Memory B cell (primary cell): ENCODE results near the gene KANTR.

ENCODE experiments used
- ATAC-seq: fragments of 150-1000 bp; cut with Tn5 transposase; 2 replicates; pipeline ENCODE4 v1.10.0; 2021; ENCODE audit warnings: low read depth, mild to moderate bottlenecking, moderate library complexity
- DNase-seq, 2 donors: peaks; one replicate each; pipeline ENCODE4 v3.0.0; 2022; ENCODE audit warnings: low spot score in 2 of 2
- H3K27ac Mint-ChIP-seq: one replicate; pipeline ENCODE4 v1.8.0; 2022; ENCODE audit warnings: mild to moderate bottlenecking, moderate library complexity, mixed read lengths
- H3K27me3 Mint-ChIP-seq: one replicate; pipeline ENCODE4 v1.8.0; 2022; ENCODE audit warnings: mixed read lengths
- H3K36me3 Mint-ChIP-seq: one replicate; pipeline ENCODE4 v1.8.0; 2022; ENCODE audit warnings: mild to moderate bottlenecking, mixed read lengths
- H3K4me1 Mint-ChIP-seq: one replicate; pipeline ENCODE4 v1.8.0; 2022; ENCODE audit warnings: mixed read lengths
- H3K4me3 Mint-ChIP-seq: one replicate; pipeline ENCODE4 v1.8.0; 2022; ENCODE audit warnings: mild to moderate bottlenecking, moderate library complexity, mixed read lengths
- H3K9me3 Mint-ChIP-seq: one replicate; pipeline ENCODE4 v1.8.0; 2022; ENCODE audit warnings: mixed read lengths

The KANTR gene

DNA sequence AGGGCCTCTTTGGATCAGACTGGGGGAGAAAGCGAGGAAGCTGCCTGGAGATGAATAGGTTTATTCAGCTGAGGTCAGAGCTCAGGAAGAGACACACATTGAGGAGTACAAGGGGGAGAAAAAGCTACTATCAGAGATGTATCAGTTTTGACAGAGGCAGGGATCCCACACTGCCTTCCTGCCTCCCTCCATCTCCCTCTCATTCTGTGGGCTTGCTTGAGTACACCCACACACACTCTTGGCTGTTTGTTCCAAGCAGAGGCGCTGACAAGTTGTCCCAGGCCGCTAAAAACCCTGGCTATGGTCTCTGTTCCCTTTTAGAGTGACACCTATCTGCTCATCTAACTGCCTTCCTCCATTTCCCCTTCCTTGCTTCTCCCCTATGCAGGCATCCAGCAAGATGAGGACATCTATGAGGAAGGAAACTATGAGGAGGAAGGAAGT, 6.5 kb upstream of the KANTR start:
- no peak for DNase-seq
- H3K27me3 Mint-ChIP-seq, result no peaks in the 10 kb centered on the region
- H3K27ac Mint-ChIP-seq, result peak overlapping the region; percentile 94
- ATAC-seq, result no peak
- no peaks in the 10 kb centered on the region for H3K9me3 Mint-ChIP-seq
- peaks cover 13% of the 10 kb centered on the region for H3K36me3 Mint-ChIP-seq
- H3K4me3 Mint-ChIP-seq, result no peak overlapping the region
- peaks cover 34% of the 10 kb centered on the region for H3K4me1 Mint-ChIP-seq

DNA sequence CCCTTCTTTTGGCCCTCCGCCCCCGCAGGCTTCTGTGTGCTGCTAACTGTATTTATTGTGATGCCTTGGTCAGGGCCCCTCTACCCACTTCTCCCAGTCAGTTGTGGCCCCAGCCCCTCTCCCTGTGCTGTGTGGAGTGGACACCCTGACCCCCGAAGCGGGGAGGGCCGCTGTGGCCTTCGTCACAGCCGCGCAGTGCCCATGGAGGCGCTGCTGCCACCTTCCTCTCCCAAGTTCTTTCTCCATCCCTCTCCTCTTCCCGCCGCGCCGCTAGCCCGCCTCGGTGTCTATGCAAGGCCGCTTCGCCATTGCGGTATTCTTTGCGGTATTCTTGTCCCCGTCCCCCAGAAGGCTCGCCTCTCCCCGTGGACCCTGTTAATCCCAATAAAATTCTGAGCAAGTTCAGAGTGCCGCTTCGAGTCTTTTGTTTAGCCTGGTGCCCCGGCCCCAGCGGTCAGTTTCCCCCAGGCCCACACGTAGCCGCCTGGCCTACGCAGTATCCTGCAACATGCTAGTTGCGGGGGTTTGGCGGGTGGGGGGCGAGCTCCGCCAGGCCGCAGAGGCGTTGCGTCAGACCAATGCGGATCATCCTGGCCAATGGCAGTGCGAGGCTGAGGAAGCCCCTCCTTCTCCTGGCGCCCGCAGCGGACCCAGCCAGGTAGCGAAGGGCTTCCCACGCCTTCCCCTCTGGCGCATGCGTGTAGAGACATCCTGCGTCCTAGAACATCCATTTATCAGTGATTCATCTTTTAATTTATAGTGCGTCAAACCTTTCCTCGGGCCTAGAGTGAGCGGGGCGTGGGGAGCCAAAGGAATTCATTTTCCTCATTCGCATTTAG, 5.6 kb upstream of the KANTR start:
- peaks cover 28% of the 10 kb centered on the region for H3K4me1 Mint-ChIP-seq
- H3K4me3 Mint-ChIP-seq, result peak overlapping the region; percentile 83
- peak overlapping the region; percentile 94 for H3K27ac Mint-ChIP-seq
- DNase-seq, result peak; percentile 38 to 50
- no peaks in the 10 kb centered on the region for H3K9me3 Mint-ChIP-seq
- H3K27me3 Mint-ChIP-seq, result no peaks in the 10 kb centered on the region
- H3K36me3 Mint-ChIP-seq, result peaks cover 13% of the 10 kb centered on the region
- ATAC-seq, result peak; percentile 78

DNA sequence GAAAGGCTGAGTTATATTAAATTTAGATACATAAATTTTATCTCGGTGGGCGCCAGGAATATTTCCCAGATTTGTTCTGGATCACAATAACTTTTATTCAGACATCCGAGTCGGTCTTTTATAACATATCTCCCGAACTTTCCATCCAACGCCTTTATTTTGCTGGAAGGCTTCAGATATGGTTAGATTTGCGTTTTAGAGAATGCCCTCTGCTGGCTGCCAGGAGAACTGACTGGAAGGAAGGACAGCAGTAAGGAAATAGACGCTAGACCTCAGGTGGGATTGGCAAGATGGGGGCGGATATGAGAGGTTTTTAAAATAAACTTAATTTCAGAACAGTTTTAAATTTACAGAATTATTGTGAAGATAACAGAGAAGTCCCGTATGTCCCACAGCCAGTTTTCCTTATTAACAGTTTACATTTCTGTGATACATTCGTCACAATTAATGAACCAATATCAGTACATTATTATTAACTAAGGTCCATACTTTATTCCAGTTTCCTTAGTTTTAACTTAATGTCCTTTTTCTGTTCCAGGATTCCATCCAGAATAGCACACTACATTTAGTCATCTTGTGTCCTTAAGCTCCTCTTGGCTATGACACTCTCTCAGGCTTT, 4.6 kb upstream of the KANTR start:
- no peak for ATAC-seq
- H3K4me3 Mint-ChIP-seq, result peak overlapping the region; percentile 83
- peaks cover 20% of the 10 kb centered on the region for H3K4me1 Mint-ChIP-seq
- H3K27ac Mint-ChIP-seq, result peak overlapping the region; percentile 94
- H3K27me3 Mint-ChIP-seq, result no peaks in the 10 kb centered on the region
- peak in 1 of 2 donors; percentile 31 for DNase-seq
- H3K9me3 Mint-ChIP-seq, result no peaks in the 10 kb centered on the region
- peaks cover 10% of the 10 kb centered on the region for H3K36me3 Mint-ChIP-seq

DNA sequence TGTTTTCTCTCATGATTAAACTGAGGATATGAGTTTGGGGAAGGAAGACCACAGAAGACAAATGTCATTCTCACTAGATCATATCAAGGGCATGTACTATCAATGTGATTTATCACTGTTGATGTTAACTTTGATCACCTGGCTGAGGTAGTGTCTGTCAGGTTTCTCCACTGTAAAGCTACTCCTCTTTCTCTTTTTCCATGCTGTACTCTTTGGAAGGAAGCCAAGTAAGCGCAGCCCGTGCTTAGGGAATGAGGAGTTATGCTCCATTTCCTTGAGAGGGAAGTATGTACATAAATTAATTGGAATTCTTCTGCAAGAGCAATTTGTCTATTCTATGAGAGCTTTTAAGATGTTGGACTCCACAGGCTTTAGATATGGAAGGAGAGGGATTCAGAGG, 4.0 kb upstream of the KANTR start:
- DNase-seq (no peak), ATAC-seq (no peak)
- no peaks in the 10 kb centered on the region for H3K9me3 Mint-ChIP-seq
- peaks cover 22% of the 10 kb centered on the region for H3K4me1 Mint-ChIP-seq
- no peaks in the 10 kb centered on the region for H3K27me3 Mint-ChIP-seq
- H3K36me3 Mint-ChIP-seq, result peaks cover 10% of the 10 kb centered on the region
- H3K27ac Mint-ChIP-seq, result no peak overlapping the region
- no peak overlapping the region for H3K4me3 Mint-ChIP-seq

DNA sequence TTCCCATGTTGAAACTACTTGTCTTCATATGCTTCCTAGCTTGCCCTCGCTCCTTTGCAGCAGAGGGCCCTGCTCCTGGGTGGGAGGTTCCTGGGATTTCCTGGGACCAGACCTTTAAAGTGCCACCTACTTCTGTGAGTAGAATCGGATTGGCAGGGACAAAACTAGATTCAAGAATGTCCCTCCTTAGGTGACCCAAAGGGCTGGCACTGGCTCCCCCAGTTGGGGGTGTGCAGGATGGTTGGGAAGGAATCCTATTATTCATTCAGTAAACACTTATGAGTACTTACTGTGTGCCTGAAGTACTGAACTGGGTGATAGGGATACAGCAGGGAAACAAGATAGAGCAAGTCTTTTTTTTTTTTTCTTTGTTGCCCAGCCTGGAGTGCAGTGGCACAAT, 2.6 kb upstream of the KANTR start:
- Mint-ChIP-seq H3K4me1 (peaks cover 22% of the 10 kb centered on the region), H3K27me3 (no peaks in the 10 kb centered on the region), H3K36me3 (no peaks in the 10 kb centered on the region), H3K9me3 (no peaks in the 10 kb centered on the region), H3K4me3 (no peak overlapping the region), H3K27ac (no peak overlapping the region)
- ATAC-seq (no peak), DNase-seq (no peak)

DNA sequence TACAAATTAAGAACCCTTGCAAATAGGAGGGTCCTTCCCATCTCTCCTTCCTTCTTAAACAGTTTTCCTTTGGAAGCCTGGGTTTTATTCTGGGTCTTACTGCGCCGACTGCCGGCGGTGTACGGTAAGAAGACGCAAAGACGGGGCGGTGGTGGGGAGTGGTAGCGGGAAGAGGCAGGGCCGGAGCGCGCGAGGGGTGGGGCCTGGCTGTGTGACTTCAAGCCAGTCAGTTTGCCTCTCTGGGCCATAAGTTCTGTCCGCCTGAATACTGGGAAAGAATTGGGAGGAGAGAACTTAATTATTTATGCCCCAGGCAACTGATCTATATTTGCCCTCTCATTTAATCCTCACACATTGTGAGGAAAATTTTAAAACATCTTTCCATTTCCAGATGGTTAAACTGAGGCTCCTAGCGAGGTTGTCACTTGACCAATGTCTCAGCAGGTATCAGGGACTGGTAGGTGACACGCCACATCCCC, 726 bp upstream of the KANTR start:
- peaks cover 18% of the 10 kb centered on the region for H3K4me1 Mint-ChIP-seq
- ATAC-seq (peak; percentile 55), DNase-seq (peak; percentile 34 to 59)
- H3K9me3 Mint-ChIP-seq, result no peaks in the 10 kb centered on the region
- H3K4me3 Mint-ChIP-seq, result peak overlapping the region; percentile 87
- H3K36me3 Mint-ChIP-seq, result no peaks in the 10 kb centered on the region
- H3K27me3 Mint-ChIP-seq, result no peaks in the 10 kb centered on the region
- H3K27ac Mint-ChIP-seq, result peak overlapping the region; percentile 65

DNA sequence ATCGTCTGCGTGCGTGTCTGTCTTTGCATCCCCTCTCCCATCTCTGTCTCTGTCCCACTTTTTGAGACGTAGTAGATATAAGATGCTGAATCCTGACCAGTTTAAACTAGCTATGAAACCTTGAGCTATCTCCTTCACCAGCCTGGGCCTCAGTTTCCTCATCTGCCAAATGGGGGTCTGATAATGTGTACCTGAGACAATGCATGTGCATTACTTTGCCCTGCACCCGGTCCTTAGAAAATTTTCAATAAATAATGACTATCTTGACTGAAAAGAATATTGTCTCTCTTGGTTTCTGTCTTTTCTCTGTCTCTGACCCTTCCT, 602 bp downstream of the KANTR start:
- Mint-ChIP-seq H3K36me3 (peaks cover 2% of the 10 kb centered on the region), H3K27ac (peak overlapping the region; percentile 60), H3K27me3 (no peaks in the 10 kb centered on the region), H3K4me1 (peaks cover 12% of the 10 kb centered on the region), H3K4me3 (peak overlapping the region; percentile 87), H3K9me3 (no peaks in the 10 kb centered on the region)
- no peak for ATAC-seq
- no peak for DNase-seq

DNA sequence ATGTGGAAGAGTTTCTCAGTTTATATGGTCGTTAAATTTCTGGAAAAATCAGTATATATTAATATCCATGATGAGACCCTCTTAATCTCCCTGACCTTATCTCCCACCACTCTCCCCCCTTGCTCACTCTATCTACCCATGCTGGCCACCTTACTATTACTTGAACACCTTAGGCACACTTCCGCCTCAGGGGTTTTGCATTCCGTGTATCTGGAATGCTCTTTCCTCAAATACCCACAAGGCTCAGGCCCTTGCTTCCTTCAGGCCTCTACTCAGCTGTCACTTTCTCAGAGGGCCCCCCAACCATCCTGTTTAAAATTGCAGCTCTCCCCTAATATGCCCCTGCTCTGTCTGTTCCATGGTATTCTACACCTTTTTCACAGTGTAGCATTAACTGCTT, 1.9 kb downstream of the KANTR start:
- H3K27me3 Mint-ChIP-seq, result no peaks in the 10 kb centered on the region
- ATAC-seq, result no peak
- no peak overlapping the region for H3K4me3 Mint-ChIP-seq
- peaks cover 2% of the 10 kb centered on the region for H3K36me3 Mint-ChIP-seq
- no peak overlapping the region for H3K27ac Mint-ChIP-seq
- DNase-seq, result no peak
- H3K9me3 Mint-ChIP-seq, result no peaks in the 10 kb centered on the region
- peaks cover 12% of the 10 kb centered on the region for H3K4me1 Mint-ChIP-seq

DNA sequence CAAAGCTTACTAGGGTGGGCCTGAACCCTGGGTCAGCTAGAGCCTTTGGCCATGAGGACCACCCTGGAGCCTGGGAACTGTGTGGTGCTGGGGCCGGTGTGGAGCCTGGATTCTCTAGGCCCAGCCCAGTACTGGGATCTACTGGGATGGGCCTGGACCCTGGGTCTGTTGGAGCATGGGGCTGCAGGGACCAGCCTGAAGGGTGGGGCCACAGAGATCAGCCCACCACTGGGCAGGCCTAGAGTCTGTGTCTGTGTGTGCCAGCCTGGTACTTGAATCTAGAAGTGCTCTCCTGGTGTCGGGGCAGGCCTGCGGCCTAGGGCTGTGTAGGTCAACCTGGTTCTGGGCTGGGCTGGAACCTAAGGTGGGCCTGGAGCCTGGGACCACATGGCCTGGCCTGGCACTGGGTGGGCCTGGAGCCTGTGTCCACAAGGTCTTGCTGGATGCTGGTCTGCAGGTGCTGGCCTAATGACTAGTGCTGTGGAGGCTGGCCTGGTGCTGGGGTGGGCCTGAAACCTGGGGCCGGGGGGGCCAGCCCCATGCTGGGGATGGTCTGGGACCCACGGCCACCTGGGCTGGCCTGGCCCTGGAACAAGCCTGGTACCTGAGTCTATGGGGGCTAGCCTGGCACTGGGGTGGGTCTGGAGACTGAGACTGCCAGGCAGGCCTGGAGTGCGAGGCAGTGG, 21.1 kb downstream of the KANTR start:
- Mint-ChIP-seq H3K9me3 (no peaks in the 10 kb centered on the region), H3K4me1 (peaks cover 5% of the 10 kb centered on the region), H3K27me3 (no peaks in the 10 kb centered on the region), H3K36me3 (peaks cover 11% of the 10 kb centered on the region), H3K4me3 (no peak overlapping the region), H3K27ac (no peak overlapping the region)
- DNase-seq, result no peak
- ATAC-seq, result no peak

DNA sequence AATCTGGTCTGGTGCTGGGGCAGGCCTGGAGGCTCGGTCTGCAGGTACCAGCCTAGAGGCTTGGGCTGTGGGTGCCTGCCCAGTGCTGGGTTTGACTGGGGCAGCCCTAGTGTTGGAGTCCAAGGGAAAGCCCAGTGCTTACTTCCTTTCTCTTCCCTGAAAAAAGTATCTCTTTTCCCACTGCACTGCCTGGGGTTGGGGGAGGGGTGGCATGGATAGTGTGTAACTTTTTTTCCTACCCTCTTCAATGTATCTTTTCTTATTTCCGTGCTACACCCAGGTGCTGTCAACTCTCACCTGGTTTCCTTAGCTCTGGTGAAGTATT, 21.6 kb downstream of the KANTR start:
- ATAC-seq, result no peak

DNA sequence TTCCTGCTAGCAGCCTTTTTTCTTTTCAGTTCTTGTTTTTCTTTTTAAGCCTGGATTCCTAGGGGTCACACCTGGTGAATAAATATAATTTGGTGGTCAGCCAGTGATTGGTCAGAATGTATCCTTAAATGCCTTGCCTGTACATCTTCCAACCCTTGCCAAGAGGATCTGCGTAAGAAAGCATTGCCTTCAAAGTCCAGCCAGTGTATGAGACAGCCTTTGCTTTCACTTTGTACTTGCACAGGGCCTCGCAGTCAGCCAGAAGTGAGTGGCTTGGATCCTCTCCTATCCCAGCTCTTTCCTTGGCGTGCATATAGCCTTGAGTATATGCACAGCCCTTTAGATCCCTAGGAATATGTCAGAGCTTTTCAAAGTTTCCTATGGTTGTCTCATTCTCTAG, 22.2 kb downstream of the KANTR start:
- Mint-ChIP-seq H3K4me3 (no peak overlapping the region), H3K9me3 (no peaks in the 10 kb centered on the region), H3K27ac (no peak overlapping the region), H3K36me3 (peaks cover 11% of the 10 kb centered on the region), H3K27me3 (no peaks in the 10 kb centered on the region), H3K4me1 (peaks cover 5% of the 10 kb centered on the region)
- DNase-seq (no peak), ATAC-seq (no peak)

More for the DNA sequence above, 21.6 kb downstream of the KANTR start:
- H3K27me3 Mint-ChIP-seq, result no peaks in the 10 kb centered on the region
- no peak overlapping the region for H3K4me3 Mint-ChIP-seq
- DNase-seq, result no peak
- H3K27ac Mint-ChIP-seq, result no peak overlapping the region
- H3K4me1 Mint-ChIP-seq, result peaks cover 5% of the 10 kb centered on the region
- H3K36me3 Mint-ChIP-seq, result peaks cover 11% of the 10 kb centered on the region
- no peaks in the 10 kb centered on the region for H3K9me3 Mint-ChIP-seq

DNA sequence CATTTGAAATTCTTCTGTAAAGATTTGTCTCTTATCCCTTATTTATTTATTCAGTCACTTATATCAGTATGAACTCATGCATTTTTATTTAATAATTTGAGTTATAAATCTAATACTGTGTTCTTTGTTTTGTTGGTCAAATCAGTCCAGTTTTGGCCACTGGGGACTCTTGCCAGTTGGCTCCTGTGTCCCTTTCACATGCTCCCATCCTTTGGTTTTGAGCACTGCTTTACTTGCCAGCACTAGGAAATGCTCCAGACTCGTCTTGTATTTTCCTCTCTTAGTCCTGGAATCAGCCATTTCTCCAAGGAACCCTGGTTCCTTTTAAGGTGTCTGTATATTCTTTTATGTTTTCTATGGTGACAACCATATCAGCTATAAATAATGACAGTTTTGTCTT, 28.1 kb downstream of the KANTR start:
- Mint-ChIP-seq H3K9me3 (peaks cover 5% of the 10 kb centered on the region), H3K4me1 (peaks cover 5% of the 10 kb centered on the region), H3K4me3 (no peak overlapping the region), H3K36me3 (peaks cover 12% of the 10 kb centered on the region), H3K27me3 (no peaks in the 10 kb centered on the region), H3K27ac (no peak overlapping the region)
- no peak for DNase-seq
- ATAC-seq, result no peak

DNA sequence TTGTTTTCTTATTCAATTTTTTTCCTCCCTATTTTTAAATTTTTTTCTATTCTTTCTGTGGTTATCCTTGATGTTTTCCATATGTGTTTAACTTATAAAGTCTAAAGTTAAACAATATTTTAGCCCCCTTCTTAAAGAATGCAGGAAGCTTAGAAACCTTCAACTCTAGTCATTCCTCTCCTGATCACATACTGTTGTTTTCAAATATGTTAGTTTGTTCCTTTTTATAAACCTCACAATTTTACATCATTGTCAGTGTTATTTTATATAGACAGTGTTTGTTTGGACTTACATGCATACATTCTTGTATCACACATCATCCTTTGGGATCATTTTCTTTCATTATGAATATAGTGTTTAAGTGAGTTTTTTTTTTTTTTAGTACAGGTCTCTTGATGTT, 31.6 kb downstream of the KANTR start:
- Mint-ChIP-seq H3K4me1 (peaks cover 7% of the 10 kb centered on the region), H3K36me3 (peaks cover 9% of the 10 kb centered on the region), H3K27ac (no peak overlapping the region), H3K9me3 (peaks cover 5% of the 10 kb centered on the region), H3K27me3 (no peaks in the 10 kb centered on the region), H3K4me3 (no peak overlapping the region)
- ATAC-seq, result no peak
- no peak for DNase-seq

DNA sequence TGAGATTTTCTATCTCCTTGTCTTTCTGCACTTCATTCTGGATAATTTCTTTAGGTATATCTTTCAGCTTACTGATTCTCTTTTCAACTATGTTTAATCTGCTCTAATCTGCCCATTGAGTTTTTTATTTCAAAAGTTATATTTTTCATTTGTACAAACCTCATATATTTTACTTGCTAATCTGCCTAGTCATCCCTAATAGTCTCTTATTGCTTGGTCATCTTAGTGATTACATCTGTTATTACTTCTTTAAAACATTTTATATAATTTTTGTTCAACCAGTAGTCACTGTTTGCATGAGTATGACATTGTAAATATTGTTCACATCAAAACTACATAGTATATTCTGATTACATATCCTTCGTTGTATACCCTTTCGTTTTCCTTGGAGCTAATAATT, 32.4 kb downstream of the KANTR start:
- Mint-ChIP-seq H3K4me1 (peaks cover 7% of the 10 kb centered on the region), H3K27me3 (no peaks in the 10 kb centered on the region), H3K9me3 (peaks cover 5% of the 10 kb centered on the region), H3K4me3 (no peak overlapping the region), H3K36me3 (peaks cover 12% of the 10 kb centered on the region), H3K27ac (no peak overlapping the region)
- no peak for ATAC-seq
- no peak for DNase-seq
